ENCODE data around the gene THBD.

The THBD gene

DNA sequence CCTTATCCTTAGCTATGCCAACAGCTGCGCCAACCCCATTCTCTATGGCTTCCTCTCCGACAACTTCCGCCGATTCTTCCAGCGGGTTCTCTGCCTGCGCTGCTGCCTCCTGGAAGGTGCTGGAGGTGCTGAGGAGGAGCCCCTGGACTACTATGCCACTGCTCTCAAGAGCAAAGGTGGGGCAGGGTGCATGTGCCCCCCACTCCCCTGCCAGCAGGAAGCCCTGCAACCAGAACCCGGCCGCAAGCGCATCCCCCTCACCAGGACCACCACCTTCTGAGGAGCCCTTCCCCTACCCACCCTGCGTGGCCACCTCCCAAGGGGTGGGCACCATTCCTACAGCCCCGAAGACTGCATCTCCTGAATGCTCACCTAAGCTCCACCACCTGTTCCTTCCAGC, 13.1 kb downstream of the THBD start:
- no peak for TF ChIP-seq CTCF (IDR thresholded peaks at IDR 0.05; ENCODE audit: low read depth, low read length)
- TF ChIP-seq POLR2A (IDR thresholded peaks at IDR 0.05; ENCODE audit: extremely low read depth, insufficient read length): no peak
- TF ChIP-seq MYC (IDR thresholded peaks at IDR 0.05; ENCODE audit: low read depth, low read length): no peak
- no peak for TF ChIP-seq MAX (IDR thresholded peaks at IDR 0.05; ENCODE audit: low read depth, low read length)

DNA sequence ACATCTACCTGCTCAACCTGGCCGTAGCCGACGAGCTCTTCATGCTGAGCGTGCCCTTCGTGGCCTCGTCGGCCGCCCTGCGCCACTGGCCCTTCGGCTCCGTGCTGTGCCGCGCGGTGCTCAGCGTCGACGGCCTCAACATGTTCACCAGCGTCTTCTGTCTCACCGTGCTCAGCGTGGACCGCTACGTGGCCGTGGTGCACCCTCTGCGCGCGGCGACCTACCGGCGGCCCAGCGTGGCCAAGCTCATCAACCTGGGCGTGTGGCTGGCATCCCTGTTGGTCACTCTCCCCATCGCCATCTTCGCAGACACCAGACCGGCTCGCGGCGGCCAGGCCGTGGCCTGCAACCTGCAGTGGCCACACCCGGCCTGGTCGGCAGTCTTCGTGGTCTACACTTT, 13.7 kb downstream of the THBD start:
- no peak for TF ChIP-seq MAX (IDR thresholded peaks at IDR 0.05; ENCODE audit: low read depth, low read length)
- no peak for TF ChIP-seq CTCF (IDR thresholded peaks at IDR 0.05; ENCODE audit: low read depth, low read length)
- no peak overlapping the region for H3K4me3 ChIP-seq (ENCODE audit: low read depth, low read length)
- no peak for DNase-seq (ENCODE audit: low read depth)

More for the DNA sequence above, 13.1 kb downstream of the THBD start:
- DNase-seq (ENCODE audit: low read depth): no peak
- no peak overlapping the region for H3K4me3 ChIP-seq (ENCODE audit: low read depth, low read length)

DNA sequence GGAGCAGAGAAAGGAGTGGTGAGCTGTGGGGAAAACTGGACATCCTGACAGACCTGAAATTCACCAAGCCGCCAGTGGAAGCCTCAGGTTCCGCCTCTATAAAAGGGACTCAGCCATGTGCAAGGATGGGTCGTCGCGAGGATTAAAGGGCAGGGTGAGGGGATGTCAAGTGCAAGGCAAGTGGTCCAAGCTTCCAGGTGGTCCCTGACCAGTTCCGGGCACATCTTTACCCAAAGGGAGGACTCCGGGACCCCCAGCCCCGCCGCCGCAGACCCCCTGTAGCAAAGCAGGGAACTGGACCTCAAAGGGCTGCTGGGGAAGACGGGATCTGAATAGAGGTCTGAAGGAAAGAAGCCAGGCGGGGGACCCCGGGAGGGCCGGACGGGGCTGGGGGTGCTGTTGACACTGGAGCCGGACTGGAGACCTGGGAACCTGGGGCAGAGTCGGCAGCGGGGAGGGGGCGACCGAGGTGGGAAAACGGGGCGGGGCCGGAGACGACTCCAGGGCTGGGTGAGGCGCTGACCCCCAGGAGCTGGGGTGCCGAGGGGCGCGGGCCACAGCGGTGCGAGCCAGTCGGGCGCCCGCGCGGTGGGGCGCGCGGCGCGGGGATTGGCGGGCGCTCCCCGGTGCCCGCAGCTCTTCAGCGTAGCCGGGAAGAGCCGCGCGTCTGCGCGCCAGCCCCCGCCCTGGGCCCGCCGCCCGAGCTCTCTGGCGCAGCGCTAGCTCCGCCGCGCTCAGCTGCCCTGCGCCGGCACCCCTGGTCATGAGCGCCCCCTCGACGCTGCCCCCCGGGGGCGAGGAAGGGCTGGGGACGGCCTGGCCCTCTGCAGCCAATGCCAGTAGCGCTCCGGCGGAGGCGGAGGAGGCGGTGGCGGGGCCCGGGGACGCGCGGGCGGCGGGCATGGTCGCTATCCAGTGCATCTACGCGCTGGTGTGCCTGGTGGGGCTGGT, 14.5 kb downstream of the THBD start, which contains the start of gene SSTR4:
SSTR4 (plus strand) TSS at position 592 of the 951 bp plus-strand sequence; CDS start at position 764, 172 bp downstream.
- no peak for DNase-seq (ENCODE audit: low read depth)
- TF ChIP-seq CTCF (IDR thresholded peaks at IDR 0.05; ENCODE audit: low read depth, low read length) (no peak), MYC (IDR thresholded peaks at IDR 0.05; ENCODE audit: low read depth, low read length) (no peak), POLR2A (IDR thresholded peaks at IDR 0.05; ENCODE audit: extremely low read depth, insufficient read length) (no peak), MAX (IDR thresholded peaks at IDR 0.05; ENCODE audit: low read depth, low read length) (no peak)
- H3K4me3 ChIP-seq (ENCODE audit: low read depth, low read length): no peak within 1 kb of the TSS

DNA sequence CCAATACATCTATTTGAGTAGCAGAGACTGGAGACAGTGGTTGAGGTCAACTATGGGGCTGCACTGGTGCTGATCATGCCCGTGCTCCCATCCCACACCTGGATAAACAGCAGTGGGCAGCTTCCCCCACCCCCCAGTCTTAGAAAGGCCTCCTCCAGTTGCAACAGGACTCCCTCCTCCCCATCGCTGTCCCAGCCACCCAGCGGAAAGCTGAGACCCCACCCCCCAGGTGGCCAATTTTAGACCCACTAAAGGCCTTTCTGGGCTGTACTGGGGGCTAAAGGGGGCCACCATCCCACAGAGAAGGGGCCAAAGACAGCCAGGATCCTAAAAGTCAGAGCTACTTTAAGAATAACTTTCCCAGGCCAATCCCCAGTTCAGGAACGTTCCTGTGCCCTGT, 15.6 kb downstream of the THBD start:
- no peak for DNase-seq (ENCODE audit: low read depth)
- H3K4me3 ChIP-seq (ENCODE audit: low read depth, low read length): no peak overlapping the region
- TF ChIP-seq POLR2A (IDR thresholded peaks at IDR 0.05; ENCODE audit: extremely low read depth, insufficient read length) (no peak), CTCF (IDR thresholded peaks at IDR 0.05; ENCODE audit: low read depth, low read length) (no peak), MAX (IDR thresholded peaks at IDR 0.05; ENCODE audit: low read depth, low read length) (no peak), MYC (IDR thresholded peaks at IDR 0.05; ENCODE audit: low read depth, low read length) (no peak)

- H3K4me3 ChIP-seq (ENCODE audit: low read depth, low read length): no peak overlapping the region
- no peak for TF ChIP-seq POLR2A (IDR thresholded peaks at IDR 0.05; ENCODE audit: extremely low read depth, insufficient read length)
- DNase-seq (ENCODE audit: low read depth): no peak
Measured at GRCh38 chr20:23032750-23033078, 16.8 kb downstream of the THBD start.

GRCh38 chr20:23032056-23032749, 17.3 kb downstream of the THBD start:
- no peak for DNase-seq (ENCODE audit: low read depth)
- TF ChIP-seq MYC (IDR thresholded peaks at IDR 0.05; ENCODE audit: low read depth, low read length): no peak
- TF ChIP-seq POLR2A (IDR thresholded peaks at IDR 0.05; ENCODE audit: extremely low read depth, insufficient read length): no peak
- no peak for TF ChIP-seq MAX (IDR thresholded peaks at IDR 0.05; ENCODE audit: low read depth, low read length)
- no peak for TF ChIP-seq CTCF (IDR thresholded peaks at IDR 0.05; ENCODE audit: low read depth, low read length)
- no peak overlapping the region for H3K4me3 ChIP-seq (ENCODE audit: low read depth, low read length)

Data from NB4 (cell line).